GM10266 (cell line): ENCODE data around the gene SPEG.

Experiments used
- DNase-seq: peaks from one replicate; pipeline ENCODE4 v3.0.0; 2012; ENCODE audit errors: extremely low spot score
- TF ChIP-seq, protein P1 (sequence below): IDR thresholded peaks from 2 replicates; pipeline ENCODE4 v1.5.1; 2012; ENCODE audit warnings: mild to moderate bottlenecking, low read depth; ENCODE audit not compliant: control insufficient read depth, insufficient read depth; ENCODE audit errors: missing control alignments

SPEG gene

DNA sequence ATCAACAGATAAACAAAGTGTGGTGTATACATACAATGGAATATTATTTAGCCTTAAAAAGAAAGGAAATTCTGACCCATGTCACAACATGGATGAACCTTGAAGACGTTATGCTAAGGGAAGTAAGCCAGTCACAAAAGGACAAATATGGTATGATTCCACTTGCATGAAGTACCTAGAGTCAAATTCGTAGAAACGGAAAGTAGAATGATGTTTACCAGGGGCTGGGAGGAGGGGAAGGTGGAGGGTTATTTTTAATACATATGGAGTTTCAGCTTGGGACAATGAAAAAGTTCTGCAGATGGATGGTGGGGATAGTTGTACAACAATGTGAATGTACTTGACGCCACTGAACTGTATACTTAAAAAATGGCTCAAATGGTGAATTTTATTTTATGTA, 19.8 kb upstream of the SPEG start:
- DNase-seq: no peak
- TF ChIP-seq, protein P1, sequence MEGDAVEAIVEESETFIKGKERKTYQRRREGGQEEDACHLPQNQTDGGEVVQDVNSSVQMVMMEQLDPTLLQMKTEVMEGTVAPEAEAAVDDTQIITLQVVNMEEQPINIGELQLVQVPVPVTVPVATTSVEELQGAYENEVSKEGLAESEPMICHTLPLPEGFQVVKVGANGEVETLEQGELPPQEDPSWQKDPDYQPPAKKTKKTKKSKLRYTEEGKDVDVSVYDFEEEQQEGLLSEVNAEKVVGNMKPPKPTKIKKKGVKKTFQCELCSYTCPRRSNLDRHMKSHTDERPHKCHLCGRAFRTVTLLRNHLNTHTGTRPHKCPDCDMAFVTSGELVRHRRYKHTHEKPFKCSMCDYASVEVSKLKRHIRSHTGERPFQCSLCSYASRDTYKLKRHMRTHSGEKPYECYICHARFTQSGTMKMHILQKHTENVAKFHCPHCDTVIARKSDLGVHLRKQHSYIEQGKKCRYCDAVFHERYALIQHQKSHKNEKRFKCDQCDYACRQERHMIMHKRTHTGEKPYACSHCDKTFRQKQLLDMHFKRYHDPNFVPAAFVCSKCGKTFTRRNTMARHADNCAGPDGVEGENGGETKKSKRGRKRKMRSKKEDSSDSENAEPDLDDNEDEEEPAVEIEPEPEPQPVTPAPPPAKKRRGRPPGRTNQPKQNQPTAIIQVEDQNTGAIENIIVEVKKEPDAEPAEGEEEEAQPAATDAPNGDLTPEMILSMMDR: no peak

DNA sequence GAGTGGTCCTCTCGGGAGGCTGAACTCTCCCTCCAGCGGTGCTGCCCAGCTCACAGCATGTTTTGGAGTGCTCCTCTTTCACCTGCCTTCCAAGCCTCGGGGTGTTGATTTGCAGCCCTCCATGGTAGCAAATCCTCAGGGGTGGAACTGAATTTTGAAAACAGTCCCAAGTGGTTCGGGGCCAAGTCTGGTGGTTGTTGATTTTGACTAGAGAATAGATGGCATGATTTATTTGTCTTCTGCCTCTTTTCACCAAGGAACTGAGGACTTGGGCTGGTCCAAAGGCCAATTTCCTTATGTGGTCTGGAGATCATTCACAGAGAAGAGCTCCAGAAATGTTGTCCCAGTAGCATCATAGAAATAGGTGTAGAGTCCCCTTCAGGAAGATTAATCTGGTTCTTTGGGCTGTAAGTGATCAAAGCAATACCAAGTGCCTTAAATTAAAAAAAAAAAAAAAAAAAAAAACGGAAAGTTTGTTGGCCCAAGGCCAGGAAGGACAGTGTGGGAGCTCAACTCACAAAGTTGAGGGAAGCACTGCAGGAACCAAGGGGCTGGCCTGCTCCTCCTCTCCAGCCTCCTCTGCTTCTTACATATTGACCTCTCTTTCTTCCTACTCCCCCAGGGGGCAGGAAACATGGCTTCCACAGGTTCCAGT, 18.9 kb upstream of the SPEG start:
- TF ChIP-seq, protein P1: no peak
- no peak for DNase-seq

DNA sequence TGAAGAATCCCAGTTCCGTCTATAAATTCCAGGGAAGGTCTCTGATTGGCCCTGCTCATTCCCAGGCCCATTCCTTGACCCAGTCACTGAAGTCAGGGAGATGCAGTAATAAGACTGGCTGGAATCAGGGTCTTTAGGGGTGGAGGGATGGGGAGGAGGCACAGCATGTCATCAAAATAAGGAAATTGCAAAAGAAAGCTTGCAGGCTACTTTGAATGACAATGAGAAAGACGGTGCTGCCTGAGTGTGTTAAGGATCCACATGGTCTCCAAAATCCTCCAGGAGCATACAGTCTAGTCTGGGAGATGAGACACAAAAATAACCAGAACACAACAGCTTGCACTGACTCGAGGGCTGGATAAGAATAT, 18.4 kb upstream of the SPEG start:
- TF ChIP-seq, protein P1: no peak
- DNase-seq: no peak

DNA sequence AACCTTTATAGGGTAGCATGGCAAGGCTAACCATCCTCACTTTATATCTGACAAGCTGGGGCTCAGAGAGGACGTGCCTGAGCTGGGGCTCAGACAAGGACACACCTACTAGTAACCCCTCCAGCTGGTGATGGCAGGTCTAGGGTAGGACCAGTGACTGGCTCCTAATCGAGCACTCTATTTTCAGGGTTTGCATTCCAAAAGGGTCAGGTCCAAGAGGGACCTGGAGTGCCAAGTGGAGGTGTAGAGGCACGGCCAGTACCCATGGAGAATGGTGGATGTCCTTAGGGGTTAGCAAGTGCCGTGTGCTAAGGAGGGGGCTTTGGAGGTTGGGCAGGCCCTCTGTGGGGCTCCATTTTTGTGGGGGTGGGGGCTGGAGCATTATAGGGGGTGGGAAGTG, 17.7 kb upstream of the SPEG start:
- TF ChIP-seq, protein P1: no peak
- no peak for DNase-seq

DNA sequence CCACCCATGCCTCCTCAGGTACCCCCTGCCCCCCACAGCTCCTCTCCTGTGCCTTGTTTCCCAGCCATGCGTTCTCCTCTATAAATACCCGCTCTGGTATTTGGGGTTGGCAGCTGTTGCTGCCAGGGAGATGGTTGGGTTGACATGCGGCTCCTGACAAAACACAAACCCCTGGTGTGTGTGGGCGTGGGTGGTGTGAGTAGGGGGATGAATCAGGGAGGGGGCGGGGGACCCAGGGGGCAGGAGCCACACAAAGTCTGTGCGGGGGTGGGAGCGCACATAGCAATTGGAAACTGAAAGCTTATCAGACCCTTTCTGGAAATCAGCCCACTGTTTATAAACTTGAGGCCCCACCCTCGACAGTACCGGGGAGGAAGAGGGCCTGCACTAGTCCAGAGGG, 17.3 kb upstream of the SPEG start:
- DNase-seq: no peak
- TF ChIP-seq, protein P1: no peak

DNA sequence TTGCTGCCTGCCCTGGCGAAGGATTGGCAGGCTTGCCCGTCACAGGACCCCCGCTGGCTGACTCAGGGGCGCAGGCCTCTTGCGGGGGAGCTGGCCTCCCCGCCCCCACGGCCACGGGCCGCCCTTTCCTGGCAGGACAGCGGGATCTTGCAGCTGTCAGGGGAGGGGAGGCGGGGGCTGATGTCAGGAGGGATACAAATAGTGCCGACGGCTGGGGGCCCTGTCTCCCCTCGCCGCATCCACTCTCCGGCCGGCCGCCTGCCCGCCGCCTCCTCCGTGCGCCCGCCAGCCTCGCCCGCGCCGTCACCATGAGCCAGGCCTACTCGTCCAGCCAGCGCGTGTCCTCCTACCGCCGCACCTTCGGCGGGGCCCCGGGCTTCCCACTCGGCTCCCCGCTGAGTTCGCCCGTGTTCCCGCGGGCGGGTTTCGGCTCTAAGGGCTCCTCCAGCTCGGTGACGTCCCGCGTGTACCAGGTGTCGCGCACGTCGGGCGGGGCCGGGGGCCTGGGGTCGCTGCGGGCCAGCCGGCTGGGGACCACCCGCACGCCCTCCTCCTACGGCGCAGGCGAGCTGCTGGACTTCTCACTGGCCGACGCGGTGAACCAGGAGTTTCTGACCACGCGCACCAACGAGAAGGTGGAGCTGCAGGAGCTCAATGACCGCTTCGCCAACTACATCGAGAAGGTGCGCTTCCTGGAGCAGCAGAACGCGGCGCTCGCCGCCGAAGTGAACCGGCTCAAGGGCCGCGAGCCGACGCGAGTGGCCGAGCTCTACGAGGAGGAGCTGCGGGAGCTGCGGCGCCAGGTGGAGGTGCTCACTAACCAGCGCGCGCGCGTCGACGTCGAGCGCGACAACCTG, 16.3 kb upstream of the SPEG start, which contains the start of gene DES:
DES (plus strand) TSS at position 223 of the 857 bp plus-strand sequence; CDS start at position 309, 86 bp downstream.
- no peak for DNase-seq
- TF ChIP-seq, protein P1: no peak

DNA sequence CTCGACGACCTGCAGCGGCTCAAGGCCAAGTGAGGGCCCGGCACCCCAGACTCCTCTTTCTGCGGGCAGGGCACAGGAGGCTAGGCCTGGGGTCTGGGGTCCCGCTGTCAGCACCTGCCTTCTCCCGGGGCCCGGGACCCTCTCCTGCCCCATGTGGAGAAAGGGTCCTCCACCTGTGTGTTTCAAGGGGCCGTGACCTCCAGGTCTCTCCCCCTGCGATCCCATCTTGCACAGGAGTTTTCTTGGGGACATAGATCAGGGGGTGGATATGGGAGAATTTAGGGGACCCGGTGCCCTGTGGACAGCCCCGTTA, 15.7 kb upstream of the SPEG start:
- no peak for DNase-seq
- TF ChIP-seq, protein P1: no peak
